Measurements from ENCODE around the gene SMURF1. TPM values are rescaled to one million over a fixed set of nuclear protein-coding genes. Genes with fewer than 3 reads are reported as not detected.
A peak's percentile ranks its signal among the peaks of the same experiment; 100 is the strongest.

The SMURF1 gene
- total RNA-seq, 4 donors from 2014 or later = 19.1 to 27.4 (median 23.9) TPM

DNA sequence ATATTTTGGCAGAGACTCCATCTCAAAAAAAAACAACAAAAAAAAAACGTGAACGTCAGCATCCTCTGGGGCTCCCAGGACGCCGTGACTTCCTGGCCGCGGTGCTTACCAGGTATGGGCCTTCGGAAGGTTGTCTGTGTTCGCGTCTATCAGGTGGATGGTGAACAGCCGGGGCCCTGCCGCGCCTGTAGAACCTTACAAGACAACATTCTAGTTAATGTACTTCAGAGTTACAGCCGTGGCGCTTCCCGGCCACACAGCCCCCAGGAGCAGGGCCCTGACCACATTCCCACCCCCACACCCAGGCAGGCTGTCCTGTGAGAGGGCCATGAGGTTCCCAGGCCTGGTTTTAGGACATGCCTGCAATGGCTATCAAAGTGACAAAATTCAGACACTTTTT lies 111.0 kb downstream of the SMURF1 start:
- no peak overlapping the region for H3K4me3 ChIP-seq
- H3K9me3 ChIP-seq = peaks cover 0 to 6% (median 0%) of the 10 kb centered on the region in 4 donors
- DNase-seq (ENCODE audit: extremely low spot score) = no peak
- no peaks in the 10 kb centered on the region for H3K27me3 ChIP-seq
- intact Hi-C loops (cut with DNase I) = no loop called here
- peaks cover 9 to 39% (median 26%) of the 10 kb centered on the region in 4 donors for H3K4me1 ChIP-seq
- peaks cover 79 to 100% (median 99%) of the 10 kb centered on the region in 4 donors for H3K36me3 ChIP-seq
- WGBS = 86% methylated on average over 13 of the region's 15 CpGs
- TF ChIP-seq EP300 (IDR thresholded peaks at IDR 0.05) (no peak), POLR2A (IDR thresholded peaks at IDR 0.05; ENCODE audit: low read depth) (no peak), POLR2AphosphoS5 (IDR thresholded peaks at IDR 0.05) (no peak)
- TF ChIP-seq, protein P1, sequence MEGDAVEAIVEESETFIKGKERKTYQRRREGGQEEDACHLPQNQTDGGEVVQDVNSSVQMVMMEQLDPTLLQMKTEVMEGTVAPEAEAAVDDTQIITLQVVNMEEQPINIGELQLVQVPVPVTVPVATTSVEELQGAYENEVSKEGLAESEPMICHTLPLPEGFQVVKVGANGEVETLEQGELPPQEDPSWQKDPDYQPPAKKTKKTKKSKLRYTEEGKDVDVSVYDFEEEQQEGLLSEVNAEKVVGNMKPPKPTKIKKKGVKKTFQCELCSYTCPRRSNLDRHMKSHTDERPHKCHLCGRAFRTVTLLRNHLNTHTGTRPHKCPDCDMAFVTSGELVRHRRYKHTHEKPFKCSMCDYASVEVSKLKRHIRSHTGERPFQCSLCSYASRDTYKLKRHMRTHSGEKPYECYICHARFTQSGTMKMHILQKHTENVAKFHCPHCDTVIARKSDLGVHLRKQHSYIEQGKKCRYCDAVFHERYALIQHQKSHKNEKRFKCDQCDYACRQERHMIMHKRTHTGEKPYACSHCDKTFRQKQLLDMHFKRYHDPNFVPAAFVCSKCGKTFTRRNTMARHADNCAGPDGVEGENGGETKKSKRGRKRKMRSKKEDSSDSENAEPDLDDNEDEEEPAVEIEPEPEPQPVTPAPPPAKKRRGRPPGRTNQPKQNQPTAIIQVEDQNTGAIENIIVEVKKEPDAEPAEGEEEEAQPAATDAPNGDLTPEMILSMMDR (IDR thresholded peaks at IDR 0.05) = no peak
- no peak overlapping the region for H3K27ac ChIP-seq (replicated peaks in 1 of 4)

DNA sequence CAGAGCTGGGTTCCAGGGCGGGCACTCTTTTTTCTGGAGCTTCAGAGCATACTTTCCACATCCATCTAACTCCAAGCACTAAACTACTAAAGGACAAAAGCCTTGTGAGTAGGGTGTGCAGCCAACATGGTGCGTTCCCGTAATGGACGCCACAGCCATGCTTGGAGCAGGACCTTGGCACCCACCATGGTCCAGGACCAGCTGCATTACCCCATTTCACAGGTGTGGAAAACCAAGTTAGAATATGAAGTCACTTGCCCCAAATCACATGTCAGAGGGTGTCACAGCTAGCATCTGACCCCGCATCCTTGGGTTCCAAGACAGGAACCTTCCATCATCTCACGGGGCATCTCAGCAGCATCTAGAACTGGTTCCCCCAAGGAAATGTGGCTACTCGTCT lies 112.4 kb downstream of the SMURF1 start:
- no peaks in the 10 kb centered on the region for H3K27me3 ChIP-seq
- WGBS = 96% methylated on average over 7 of the region's 7 CpGs
- peaks cover 0 to 6% (median 0%) of the 10 kb centered on the region in 4 donors for H3K9me3 ChIP-seq
- peaks cover 6 to 32% (median 20%) of the 10 kb centered on the region in 4 donors for H3K4me1 ChIP-seq
- peaks cover 65 to 91% (median 89%) of the 10 kb centered on the region in 4 donors for H3K36me3 ChIP-seq
- intact Hi-C loops (cut with DNase I) = no loop called here
- no peak overlapping the region for H3K4me3 ChIP-seq
- TF ChIP-seq EP300 (IDR thresholded peaks at IDR 0.05) = no peak
- no peak for TF ChIP-seq POLR2AphosphoS5 (IDR thresholded peaks at IDR 0.05)
- TF ChIP-seq, protein P1 (IDR thresholded peaks at IDR 0.05) = no peak
- TF ChIP-seq POLR2A (IDR thresholded peaks at IDR 0.05; ENCODE audit: low read depth) = no peak
- H3K27ac ChIP-seq (replicated peaks in 1 of 4) = peak overlapping the region; percentile 56 to 75 (median 64)
- DNase-seq (ENCODE audit: extremely low spot score) = no peak

DNA sequence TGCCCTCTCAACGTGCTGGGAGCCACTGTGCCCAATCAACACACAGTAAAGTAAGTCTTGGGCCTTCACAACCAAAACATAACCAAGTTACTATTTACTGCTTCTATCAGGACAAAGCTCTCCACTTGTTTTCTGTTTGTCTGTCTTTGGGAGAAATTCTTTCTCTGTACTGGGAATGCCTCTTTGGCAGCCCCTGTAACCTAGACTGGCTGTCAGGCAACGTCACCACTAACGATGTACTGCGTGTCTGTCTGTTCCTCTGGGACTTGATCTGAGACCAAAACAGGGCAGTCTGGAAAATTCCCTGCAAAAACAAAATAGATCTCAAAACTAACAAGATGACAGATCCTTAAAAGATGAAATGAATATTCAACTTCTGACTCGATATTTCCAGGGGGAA lies 113.0 kb downstream of the SMURF1 start:
- peak in 1 of 2 donors; percentile 21 for TF ChIP-seq POLR2AphosphoS5 (IDR thresholded peaks at IDR 0.05)
- TF ChIP-seq, protein P1 (IDR thresholded peaks at IDR 0.05) = no peak
- intact Hi-C loops (cut with DNase I) = no loop called here
- no peak for DNase-seq (ENCODE audit: extremely low spot score)

DNA sequence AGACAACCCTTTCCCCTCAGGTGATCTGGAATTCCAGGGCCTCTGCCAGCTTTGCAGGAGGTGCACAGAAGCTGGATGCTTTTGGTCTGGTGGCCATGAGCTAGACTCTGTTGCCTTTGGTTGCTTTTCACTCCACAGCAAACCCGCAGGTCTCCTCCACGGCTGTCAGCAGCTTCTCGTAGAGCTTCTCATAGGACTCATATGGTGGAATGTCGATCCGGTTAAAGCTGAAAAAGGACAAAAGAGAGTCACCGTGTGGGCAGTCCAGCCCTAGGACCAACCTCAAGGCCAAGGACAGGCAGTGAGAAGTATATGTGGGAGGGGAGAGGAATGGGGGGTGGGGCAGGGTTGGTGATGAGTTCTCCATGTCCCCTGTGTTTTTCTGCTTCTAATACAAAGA lies 113.5 kb downstream of the SMURF1 start:
- Histone ChIP-seq H3K27ac (replicated peaks in 1 of 4) (peak overlapping the region; percentile 56 to 75 (median 68)), H3K36me3 (peaks cover 57 to 80% (median 78%) of the 10 kb centered on the region in 4 donors), H3K9me3 (peaks cover 0 to 6% (median 0%) of the 10 kb centered on the region in 4 donors), H3K4me3 (no peak overlapping the region), H3K4me1 (peaks cover 4 to 24% (median 16%) of the 10 kb centered on the region in 4 donors), H3K27me3 (no peaks in the 10 kb centered on the region)
- intact Hi-C loops (cut with DNase I) = no loop called here
- 97% methylated on average over 6 of the region's 6 CpGs for WGBS
- TF ChIP-seq EP300 (IDR thresholded peaks at IDR 0.05) = no peak
- DNase-seq (ENCODE audit: extremely low spot score) = no peak

More for the DNA sequence above, 113.0 kb downstream of the SMURF1 start:
- H3K27ac ChIP-seq (replicated peaks in 1 of 4) = peak overlapping the region; percentile 56 to 75 (median 68)
- no peak overlapping the region for H3K4me3 ChIP-seq
- peaks cover 4 to 27% (median 17%) of the 10 kb centered on the region in 4 donors for H3K4me1 ChIP-seq
- WGBS = 75% methylated on average over 5 of the region's 5 CpGs
- peaks cover 0 to 6% (median 0%) of the 10 kb centered on the region in 4 donors for H3K9me3 ChIP-seq
- peaks cover 60 to 85% (median 83%) of the 10 kb centered on the region in 4 donors for H3K36me3 ChIP-seq
- H3K27me3 ChIP-seq = no peaks in the 10 kb centered on the region

DNA sequence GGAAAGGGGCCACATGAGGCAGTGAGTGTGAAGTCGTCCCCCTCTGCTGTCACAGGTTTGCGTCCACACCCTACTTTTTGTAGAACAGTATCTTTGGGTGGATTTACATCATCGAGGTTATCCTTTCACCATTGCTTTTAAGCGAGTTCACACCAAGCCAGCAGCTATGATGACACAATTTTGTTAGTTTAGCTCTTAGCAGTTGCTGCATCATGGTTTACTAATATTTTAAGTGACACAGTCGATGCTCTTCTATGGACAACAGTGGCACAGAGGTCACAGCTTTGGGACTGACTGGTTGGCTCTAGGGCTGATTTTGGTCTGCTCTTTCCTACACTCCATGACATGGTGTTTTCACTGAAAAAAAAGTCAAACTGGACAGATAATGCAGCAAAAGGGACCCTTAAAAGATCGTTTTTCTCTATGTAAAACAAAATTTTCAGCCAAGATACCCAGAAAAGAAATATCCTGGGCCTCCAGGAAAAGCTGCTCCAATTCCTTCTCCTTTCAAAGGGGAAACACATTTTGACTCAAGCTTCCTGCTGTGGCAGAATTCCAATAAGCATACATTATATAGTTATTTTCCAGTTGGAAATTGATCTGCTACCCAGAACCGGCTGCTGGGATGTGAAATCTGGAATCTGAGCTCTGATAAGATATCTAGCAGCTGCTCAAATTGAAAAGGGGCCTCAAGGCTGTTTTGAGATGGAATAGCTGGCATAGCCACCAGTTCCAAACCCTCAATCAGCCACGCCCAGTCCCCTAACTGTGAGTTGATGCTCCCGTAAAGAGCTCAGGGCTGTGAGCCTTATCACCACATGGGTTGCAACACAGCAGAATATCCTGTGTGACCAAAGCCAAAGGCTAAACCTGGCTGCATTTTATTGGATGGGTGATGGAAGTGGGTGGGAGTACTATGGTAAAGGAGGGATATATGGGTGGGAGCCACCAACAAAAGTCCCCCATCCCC lies 114.2 kb downstream of the SMURF1 start:
- H3K4me3 ChIP-seq = no peak overlapping the region
- H3K27ac ChIP-seq (replicated peaks in 1 of 4) = peak overlapping the region; percentile 56 to 75 (median 68)
- no peak for DNase-seq (ENCODE audit: extremely low spot score)
- TF ChIP-seq POLR2AphosphoS5 (IDR thresholded peaks at IDR 0.05) (no peak), POLR2A (IDR thresholded peaks at IDR 0.05; ENCODE audit: low read depth) (no peak), EP300 (IDR thresholded peaks at IDR 0.05) (no peak)
- TF ChIP-seq, protein P1 (IDR thresholded peaks at IDR 0.05) = no peak
- 82% methylated on average over 9 of the region's 9 CpGs for WGBS
- intact Hi-C loops (cut with DNase I) = no loop called here
- H3K36me3 ChIP-seq = peaks cover 50 to 73% (median 71%) of the 10 kb centered on the region in 4 donors
- H3K4me1 ChIP-seq = peaks cover 4 to 24% (median 16%) of the 10 kb centered on the region in 4 donors
- H3K9me3 ChIP-seq = peaks cover 0 to 6% (median 0%) of the 10 kb centered on the region in 4 donors
- H3K27me3 ChIP-seq = no peaks in the 10 kb centered on the region

Measured in esophagus muscularis mucosa (tissue), 4 donors.